ENCODE results near the gene FAM174B.

GRCh38 chr15:92671406-92671805 lies 15.8 kb upstream of the FAM174B start:
- TF ChIP-seq POLR2AphosphoS5 (IDR thresholded peaks at IDR 0.05; ENCODE audit: insufficient read depth in 1 of 2, low read depth in 1 of 2) (no peak), POLR2A (IDR thresholded peaks at IDR 0.05) (no peak), CTCF (IDR thresholded peaks at IDR 0.05) (no peak)
